ENCODE results near the gene UBAC2.
A peak's percentile ranks its signal among the peaks of the same experiment; 100 is the strongest.
"Not testable (repeated sequence)": the region's sequence is repeated elsewhere in the genome, so short reads cannot be mapped to it uniquely, and the experiment has no call there.

Gene UBAC2

GRCh38 chr13:99249178-99249577 lies 48.5 kb downstream of the UBAC2 start:
- not testable (repeated sequence) for DNase-seq (ENCODE audit: low spot score)

GRCh38 chr13:99249606-99250005 lies 49.0 kb downstream of the UBAC2 start:
- not testable (repeated sequence) for DNase-seq (ENCODE audit: low spot score)

GRCh38 chr13:99250982-99251825 lies 50.5 kb downstream of the UBAC2 start:
- DNase-seq (ENCODE audit: low spot score), result no peak

- no peak for DNase-seq (ENCODE audit: low spot score)
These were observed 51.3 kb downstream of the UBAC2 start for GRCh38 chr13:99251921-99252320.

GRCh38 chr13:99254830-99255229 lies 54.2 kb downstream of the UBAC2 start:
- no peak for DNase-seq (ENCODE audit: low spot score)

GRCh38 chr13:99255271-99255670 lies 54.6 kb downstream of the UBAC2 start:
- DNase-seq (ENCODE audit: low spot score), result no peak

GRCh38 chr13:99256283-99256682 lies 55.6 kb downstream of the UBAC2 start:
- no peak for DNase-seq (ENCODE audit: low spot score)

- no peak for DNase-seq (ENCODE audit: low spot score)
These were observed 56.1 kb downstream of the UBAC2 start for GRCh38 chr13:99256709-99257108.

GRCh38 chr13:99257291-99257690 lies 56.6 kb downstream of the UBAC2 start:
- DNase-seq (ENCODE audit: low spot score), result no peak

GRCh38 chr13:99258210-99258860 lies 57.7 kb downstream of the UBAC2 start, which contains the start of gene GPR18:
Gene GPR18, minus strand, starts transcription at chr13:99258379. Its CDS starts 2,507 bp downstream, at chr13:99255872.
- DNase-seq (ENCODE audit: low spot score), result no peak

GRCh38 chr13:99258946-99259345 lies 58.3 kb downstream of the UBAC2 start:
- DNase-seq (ENCODE audit: low spot score), result no peak

GRCh38 chr13:99260216-99260615 lies 59.6 kb downstream of the UBAC2 start:
- DNase-seq (ENCODE audit: low spot score), result no peak

- peak; percentile 6 for DNase-seq (ENCODE audit: low spot score)
These were observed 60.4 kb downstream of the UBAC2 start for GRCh38 chr13:99261059-99261458.

- no peak for DNase-seq (ENCODE audit: low spot score)
These were observed 62.6 kb downstream of the UBAC2 start for GRCh38 chr13:99263126-99263785.

GRCh38 chr13:99264051-99264450 lies 63.4 kb downstream of the UBAC2 start:
- no peak for DNase-seq (ENCODE audit: low spot score)

- DNase-seq (ENCODE audit: low spot score), result no peak
These were observed 64.6 kb downstream of the UBAC2 start for GRCh38 chr13:99265162-99265800.

- DNase-seq (ENCODE audit: low spot score), result no peak
These were observed 65.3 kb downstream of the UBAC2 start for GRCh38 chr13:99265821-99266426.

GRCh38 chr13:99266827-99267226 lies 66.2 kb downstream of the UBAC2 start:
- no peak for DNase-seq (ENCODE audit: low spot score)

GRCh38 chr13:99267927-99268326 lies 67.3 kb downstream of the UBAC2 start:
- no peak for DNase-seq (ENCODE audit: low spot score)

GRCh38 chr13:99268822-99269221 lies 68.2 kb downstream of the UBAC2 start:
- no peak for DNase-seq (ENCODE audit: low spot score)

GRCh38 chr13:99269627-99270241 lies 69.1 kb downstream of the UBAC2 start:
- DNase-seq (ENCODE audit: low spot score), result no peak
